ENCODE results near the gene TBC1D13. TPM values are rescaled to one million over a fixed set of nuclear protein-coding genes. Genes with fewer than 3 reads are reported as not detected.

Gene TBC1D13
- total and polyA plus RNA-seq, 9 of the 15 experiments (the other 6 are each of a cell fraction or from before 2014, with no cell fraction given), result 2.3 to 28.7 (median 11.4) TPM

DNA sequence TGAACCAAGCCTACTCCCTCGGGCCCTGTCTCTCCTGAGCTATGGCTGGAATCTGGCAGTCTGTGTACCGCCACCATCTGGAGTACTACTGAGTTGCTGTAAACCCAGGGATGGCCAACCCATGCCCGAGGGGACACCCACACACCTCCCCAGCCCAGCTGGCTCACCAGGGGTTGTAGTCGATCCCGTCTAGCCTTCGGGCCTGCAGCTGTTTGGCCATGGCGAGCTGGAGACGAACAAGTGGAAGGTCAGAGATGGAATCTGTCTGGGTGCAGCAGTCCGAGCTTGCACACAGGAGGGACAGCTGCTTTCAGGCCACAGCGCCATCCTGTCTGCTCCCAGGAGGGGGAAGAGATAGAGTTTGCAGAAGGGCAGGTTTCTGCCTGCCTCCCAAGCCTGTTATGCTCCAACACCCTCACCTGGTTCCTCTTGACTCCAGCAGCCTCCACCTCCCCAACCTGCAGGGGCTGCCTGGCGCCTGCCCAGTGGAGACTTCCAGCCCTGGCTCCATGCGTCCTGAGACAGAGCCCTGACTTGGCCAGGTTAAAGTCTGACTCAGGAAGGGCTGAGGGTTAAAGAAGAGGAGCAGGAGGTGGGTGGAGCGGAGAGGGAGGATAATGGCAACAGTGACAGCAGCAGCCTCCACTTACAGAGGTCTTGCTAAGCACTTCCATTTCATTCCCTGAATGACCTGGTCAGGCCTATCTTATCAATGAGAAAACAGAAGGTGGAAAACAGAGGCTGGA lies 58.3 kb downstream of the TBC1D13 start (continued):
- no peak for TF ChIP-seq MYBL2 (IDR thresholded peaks at IDR 0.05; ENCODE audit: low read depth)
- no peak for TF ChIP-seq MYBL2 (CRISPR knock-in tag; IDR thresholded peaks at IDR 0.05; ENCODE audit: borderline replicate concordance)
- TF ChIP-seq NONO (IDR thresholded peaks at IDR 0.05; ENCODE audit: low read depth in 2 of 2, low read length in 1 of 2), result no peak
- TF ChIP-seq, protein P1, sequence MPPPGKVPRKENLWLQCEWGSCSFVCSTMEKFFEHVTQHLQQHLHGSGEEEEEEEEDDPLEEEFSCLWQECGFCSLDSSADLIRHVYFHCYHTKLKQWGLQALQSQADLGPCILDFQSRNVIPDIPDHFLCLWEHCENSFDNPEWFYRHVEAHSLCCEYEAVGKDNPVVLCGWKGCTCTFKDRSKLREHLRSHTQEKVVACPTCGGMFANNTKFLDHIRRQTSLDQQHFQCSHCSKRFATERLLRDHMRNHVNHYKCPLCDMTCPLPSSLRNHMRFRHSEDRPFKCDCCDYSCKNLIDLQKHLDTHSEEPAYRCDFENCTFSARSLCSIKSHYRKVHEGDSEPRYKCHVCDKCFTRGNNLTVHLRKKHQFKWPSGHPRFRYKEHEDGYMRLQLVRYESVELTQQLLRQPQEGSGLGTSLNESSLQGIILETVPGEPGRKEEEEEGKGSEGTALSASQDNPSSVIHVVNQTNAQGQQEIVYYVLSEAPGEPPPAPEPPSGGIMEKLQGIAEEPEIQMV (tag; conservative IDR thresholded peaks at IDR 0.05; ENCODE audit: low read depth), result no peak
- peak; percentile 23 to 87; a peak in 2 of 4 replicates for TF ChIP-seq HDAC1 (IDR thresholded peaks at IDR 0.05)
- TF ChIP-seq, protein P2, sequence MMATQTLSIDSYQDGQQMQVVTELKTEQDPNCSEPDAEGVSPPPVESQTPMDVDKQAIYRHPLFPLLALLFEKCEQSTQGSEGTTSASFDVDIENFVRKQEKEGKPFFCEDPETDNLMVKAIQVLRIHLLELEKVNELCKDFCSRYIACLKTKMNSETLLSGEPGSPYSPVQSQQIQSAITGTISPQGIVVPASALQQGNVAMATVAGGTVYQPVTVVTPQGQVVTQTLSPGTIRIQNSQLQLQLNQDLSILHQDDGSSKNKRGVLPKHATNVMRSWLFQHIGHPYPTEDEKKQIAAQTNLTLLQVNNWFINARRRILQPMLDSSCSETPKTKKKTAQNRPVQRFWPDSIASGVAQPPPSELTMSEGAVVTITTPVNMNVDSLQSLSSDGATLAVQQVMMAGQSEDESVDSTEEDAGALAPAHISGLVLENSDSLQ (IDR thresholded peaks at IDR 0.05), result peak; percentile 84
- peak; percentile 55; the same call in 1 of the 2 replicates for TF ChIP-seq FOXM1 (IDR thresholded peaks at IDR 0.05; ENCODE audit: low read depth)
- no peak for TF ChIP-seq FOXM1 (CRISPR knock-in tag; IDR thresholded peaks at IDR 0.05; ENCODE audit: low read depth)
- no peak for TF ChIP-seq RFX1 (IDR thresholded peaks at IDR 0.05)
- no peak for TF ChIP-seq KLF1 (tag; IDR thresholded peaks at IDR 0.05)
- TF ChIP-seq, protein P3, sequence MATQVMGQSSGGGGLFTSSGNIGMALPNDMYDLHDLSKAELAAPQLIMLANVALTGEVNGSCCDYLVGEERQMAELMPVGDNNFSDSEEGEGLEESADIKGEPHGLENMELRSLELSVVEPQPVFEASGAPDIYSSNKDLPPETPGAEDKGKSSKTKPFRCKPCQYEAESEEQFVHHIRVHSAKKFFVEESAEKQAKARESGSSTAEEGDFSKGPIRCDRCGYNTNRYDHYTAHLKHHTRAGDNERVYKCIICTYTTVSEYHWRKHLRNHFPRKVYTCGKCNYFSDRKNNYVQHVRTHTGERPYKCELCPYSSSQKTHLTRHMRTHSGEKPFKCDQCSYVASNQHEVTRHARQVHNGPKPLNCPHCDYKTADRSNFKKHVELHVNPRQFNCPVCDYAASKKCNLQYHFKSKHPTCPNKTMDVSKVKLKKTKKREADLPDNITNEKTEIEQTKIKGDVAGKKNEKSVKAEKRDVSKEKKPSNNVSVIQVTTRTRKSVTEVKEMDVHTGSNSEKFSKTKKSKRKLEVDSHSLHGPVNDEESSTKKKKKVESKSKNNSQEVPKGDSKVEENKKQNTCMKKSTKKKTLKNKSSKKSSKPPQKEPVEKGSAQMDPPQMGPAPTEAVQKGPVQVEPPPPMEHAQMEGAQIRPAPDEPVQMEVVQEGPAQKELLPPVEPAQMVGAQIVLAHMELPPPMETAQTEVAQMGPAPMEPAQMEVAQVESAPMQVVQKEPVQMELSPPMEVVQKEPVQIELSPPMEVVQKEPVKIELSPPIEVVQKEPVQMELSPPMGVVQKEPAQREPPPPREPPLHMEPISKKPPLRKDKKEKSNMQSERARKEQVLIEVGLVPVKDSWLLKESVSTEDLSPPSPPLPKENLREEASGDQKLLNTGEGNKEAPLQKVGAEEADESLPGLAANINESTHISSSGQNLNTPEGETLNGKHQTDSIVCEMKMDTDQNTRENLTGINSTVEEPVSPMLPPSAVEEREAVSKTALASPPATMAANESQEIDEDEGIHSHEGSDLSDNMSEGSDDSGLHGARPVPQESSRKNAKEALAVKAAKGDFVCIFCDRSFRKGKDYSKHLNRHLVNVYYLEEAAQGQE (IDR thresholded peaks at IDR 0.05; ENCODE audit: borderline replicate concordance), result no peak
- TF ChIP-seq, protein P3 (CRISPR knock-in tag; IDR thresholded peaks at IDR 0.05; ENCODE audit: low read depth), result no peak
- TF ChIP-seq, protein P4, sequence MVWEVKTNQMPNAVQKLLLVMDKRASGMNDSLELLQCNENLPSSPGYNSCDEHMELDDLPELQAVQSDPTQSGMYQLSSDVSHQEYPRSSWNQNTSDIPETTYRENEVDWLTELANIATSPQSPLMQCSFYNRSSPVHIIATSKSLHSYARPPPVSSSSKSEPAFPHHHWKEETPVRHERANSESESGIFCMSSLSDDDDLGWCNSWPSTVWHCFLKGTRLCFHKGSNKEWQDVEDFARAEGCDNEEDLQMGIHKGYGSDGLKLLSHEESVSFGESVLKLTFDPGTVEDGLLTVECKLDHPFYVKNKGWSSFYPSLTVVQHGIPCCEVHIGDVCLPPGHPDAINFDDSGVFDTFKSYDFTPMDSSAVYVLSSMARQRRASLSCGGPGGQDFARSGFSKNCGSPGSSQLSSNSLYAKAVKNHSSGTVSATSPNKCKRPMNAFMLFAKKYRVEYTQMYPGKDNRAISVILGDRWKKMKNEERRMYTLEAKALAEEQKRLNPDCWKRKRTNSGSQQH (CRISPR knock-in tag; IDR thresholded peaks at IDR 0.05), result no peak
